Lower leg skin (tissue), 3 donors: ENCODE measurements around the gene NFKBIZ.

Experiments
- POLR2A ChIP-seq, 2 donors: fragments of 450-650 bp; IDR thresholded peaks; one replicate each; pipeline ENCODE4 v1.6.1; 2016 to 2017; ENCODE audit warnings: antibody characterized with exemption in 2 of 2, mild to moderate bottlenecking in 1 of 2, moderate library complexity in 1 of 2
- TF ChIP-seq, protein P1 (sequence below), 3 donors: fragments of 450-650 bp; IDR thresholded peaks; one replicate each; pipeline ENCODE4 v1.5.1; 2016; ENCODE audit warnings: antibody characterized with exemption in 3 of 3, mild to moderate bottlenecking in 3 of 3, moderate library complexity in 2 of 3

DNA sequence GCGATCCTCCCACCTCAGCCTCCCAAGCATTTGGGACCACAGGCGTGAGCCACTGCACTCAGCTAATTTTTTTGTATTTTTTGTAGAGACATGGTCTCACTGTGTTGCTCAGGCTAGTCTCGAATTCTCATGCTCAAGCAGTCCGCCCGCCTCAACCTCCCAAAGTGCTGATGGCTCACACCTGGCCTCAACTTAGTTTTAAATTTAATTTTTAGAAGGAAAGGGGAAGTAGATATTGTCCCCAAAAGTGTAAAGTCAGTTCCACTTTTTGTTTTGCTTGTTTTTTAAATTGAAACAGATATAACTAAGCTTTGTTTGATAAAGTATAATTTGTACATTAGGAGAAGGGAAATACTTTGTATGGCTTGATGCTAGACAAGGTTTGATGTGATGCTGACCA, 31.3 kb upstream of the NFKBIZ start:
- TF ChIP-seq, protein P1, sequence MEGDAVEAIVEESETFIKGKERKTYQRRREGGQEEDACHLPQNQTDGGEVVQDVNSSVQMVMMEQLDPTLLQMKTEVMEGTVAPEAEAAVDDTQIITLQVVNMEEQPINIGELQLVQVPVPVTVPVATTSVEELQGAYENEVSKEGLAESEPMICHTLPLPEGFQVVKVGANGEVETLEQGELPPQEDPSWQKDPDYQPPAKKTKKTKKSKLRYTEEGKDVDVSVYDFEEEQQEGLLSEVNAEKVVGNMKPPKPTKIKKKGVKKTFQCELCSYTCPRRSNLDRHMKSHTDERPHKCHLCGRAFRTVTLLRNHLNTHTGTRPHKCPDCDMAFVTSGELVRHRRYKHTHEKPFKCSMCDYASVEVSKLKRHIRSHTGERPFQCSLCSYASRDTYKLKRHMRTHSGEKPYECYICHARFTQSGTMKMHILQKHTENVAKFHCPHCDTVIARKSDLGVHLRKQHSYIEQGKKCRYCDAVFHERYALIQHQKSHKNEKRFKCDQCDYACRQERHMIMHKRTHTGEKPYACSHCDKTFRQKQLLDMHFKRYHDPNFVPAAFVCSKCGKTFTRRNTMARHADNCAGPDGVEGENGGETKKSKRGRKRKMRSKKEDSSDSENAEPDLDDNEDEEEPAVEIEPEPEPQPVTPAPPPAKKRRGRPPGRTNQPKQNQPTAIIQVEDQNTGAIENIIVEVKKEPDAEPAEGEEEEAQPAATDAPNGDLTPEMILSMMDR (IDR thresholded peaks at IDR 0.05) = no peak
- no peak for TF ChIP-seq POLR2A (IDR thresholded peaks at IDR 0.05)
